HG03575 (cell line): ENCODE data around the gene TLCD3B.
"Not testable (repeated sequence)": the region's sequence is repeated elsewhere in the genome, so short reads cannot be mapped to it uniquely, and the experiment has no call there.

ENCODE experiments used
- ATAC-seq: cut with Tn5 transposase; IDR thresholded peaks from one replicate; pipeline ENCODE4 v1.9.1; 2021; ENCODE audit not compliant: unreplicated experiment, insufficient number of reproducible peaks, low FRiP score; ENCODE audit errors: extremely low read depth

Gene TLCD3B

GRCh38 chr16:30063893-30064728 is 33.0 kb upstream of the TLCD3B start:
- no peak for ATAC-seq

DNA sequence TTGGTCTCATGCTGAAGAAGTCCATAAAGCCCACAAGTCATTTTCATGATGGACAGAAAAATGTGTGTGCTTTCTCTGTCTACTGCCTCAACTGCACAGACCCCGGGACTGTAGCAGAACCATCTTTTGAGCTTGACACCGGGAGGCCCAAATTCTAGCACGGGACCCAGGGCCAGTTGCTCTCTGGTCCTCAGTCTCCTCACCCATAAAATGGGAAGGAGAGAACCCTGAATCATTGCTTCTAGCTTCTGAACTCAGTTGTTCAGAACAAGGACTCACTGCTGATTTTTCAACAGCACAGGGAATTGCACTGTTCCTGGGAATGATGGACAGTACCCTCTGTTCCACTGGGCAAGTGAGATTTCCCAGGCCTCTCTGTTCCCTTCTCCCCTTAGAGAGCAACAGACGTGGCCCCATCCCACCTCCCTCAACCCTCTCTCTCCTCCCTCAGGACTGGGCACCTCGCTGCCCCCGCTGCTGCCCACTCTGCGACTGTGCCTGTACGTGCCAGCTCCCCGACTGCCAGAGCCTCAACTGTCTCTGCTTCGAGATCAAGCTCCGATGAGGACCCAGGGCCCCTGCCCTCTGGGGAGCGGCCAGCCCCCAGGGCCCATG is 32.3 kb upstream of the TLCD3B start:
- no peak for ATAC-seq

DNA sequence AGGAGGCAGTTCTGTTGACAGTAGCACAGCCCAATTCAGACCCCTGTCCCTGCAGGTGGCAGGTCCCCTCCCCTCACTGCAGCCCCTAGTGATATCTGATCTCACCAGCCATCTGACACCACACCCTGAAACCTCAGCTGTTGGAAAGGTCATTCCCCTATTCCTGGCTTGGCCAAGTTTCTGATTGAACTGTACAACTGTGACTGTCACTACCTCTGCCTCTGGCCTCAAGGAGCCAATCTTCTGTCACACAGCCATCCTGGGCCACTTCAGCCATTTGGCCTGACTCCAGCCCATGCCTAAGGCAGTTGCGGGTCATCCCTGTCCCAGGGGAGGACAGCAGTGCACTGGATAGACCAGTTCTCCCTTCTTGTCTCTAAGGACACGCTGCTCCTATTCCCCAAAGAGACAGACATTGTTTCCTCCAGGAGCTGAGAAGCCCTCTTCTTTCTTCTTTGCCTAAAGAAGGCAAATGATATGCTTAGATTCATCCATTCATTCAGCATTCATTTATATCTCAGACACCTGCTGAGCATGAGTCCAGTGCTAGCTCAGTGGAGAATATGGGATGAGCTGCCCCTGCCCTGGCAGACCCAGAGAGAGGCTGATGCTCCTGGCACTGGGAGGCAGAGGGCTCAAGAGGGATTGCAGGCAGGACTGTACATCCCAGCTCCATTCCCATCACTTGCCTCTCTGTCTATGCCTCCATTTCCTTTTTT is 29.9 kb upstream of the TLCD3B start:
- no peak for ATAC-seq

- ATAC-seq: no peak
These were observed 29.3 kb upstream of the TLCD3B start for GRCh38 chr16:30060346-30060745.

GRCh38 chr16:30054959-30055553 is 24.0 kb upstream of the TLCD3B start:
- no peak for ATAC-seq

DNA sequence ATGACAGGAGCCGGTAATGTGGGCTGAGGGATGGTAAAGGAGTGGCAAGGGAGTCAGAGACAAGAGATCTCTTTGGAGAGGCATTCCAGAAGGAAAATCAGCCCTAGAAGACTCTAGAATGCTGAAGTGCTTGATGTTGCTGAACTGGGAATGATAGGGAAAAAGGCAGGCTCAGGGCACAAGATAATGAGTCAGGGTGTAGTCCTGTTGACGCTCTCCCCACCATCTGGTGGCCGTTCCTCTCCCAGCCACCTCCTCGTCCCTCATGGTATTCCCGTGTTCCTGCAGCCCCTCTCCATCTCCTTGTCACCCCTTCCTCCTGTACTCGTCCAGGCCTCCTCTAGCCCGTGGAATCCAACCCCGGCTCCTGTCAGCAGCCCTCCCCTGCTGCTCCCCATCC is 23.4 kb upstream of the TLCD3B start:
- ATAC-seq: no peak

DNA sequence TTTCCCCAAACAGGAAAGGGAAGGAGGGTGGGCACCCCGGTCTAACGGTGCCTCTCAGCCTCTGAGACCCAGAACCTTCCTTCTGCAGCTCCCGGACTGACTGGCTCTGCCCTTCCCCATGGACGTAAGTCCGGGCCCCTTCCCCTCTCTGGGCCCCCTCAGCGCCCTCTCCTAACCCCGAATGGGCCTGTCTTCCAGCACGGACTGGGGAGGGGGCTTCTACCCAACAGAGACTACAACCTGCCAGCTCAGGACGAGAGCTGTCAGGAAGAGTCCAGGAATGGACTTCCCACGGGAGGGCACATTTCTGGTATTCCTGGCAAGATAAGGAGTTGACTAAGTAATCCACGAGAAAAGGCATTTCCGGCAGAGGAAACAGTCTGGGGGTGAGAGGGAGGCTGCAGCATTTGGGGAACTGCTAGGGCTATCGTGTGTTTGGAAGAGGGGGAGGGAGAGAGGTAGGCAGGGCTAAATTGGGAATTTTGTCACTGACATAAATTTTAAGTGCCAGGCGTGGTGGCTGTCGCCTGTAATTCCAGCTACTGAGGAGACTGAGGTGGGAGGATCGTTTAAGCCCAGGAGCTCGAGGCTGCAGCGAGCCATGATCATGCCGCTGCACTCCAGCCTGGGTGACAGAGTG is 22.4 kb upstream of the TLCD3B start:
- ATAC-seq: no peak

- ATAC-seq: no peak
These were observed 21.8 kb upstream of the TLCD3B start for GRCh38 chr16:30052671-30053372.

GRCh38 chr16:30051518-30051917 is 20.4 kb upstream of the TLCD3B start:
- ATAC-seq: no peak

GRCh38 chr16:30049871-30050270 is 18.8 kb upstream of the TLCD3B start:
- no peak for ATAC-seq

GRCh38 chr16:30046588-30046987 is 15.5 kb upstream of the TLCD3B start:
- no peak for ATAC-seq

GRCh38 chr16:30046178-30046577 is 15.1 kb upstream of the TLCD3B start:
- no peak for ATAC-seq

GRCh38 chr16:30041841-30042240 is 10.8 kb upstream of the TLCD3B start:
- no peak for ATAC-seq

DNA sequence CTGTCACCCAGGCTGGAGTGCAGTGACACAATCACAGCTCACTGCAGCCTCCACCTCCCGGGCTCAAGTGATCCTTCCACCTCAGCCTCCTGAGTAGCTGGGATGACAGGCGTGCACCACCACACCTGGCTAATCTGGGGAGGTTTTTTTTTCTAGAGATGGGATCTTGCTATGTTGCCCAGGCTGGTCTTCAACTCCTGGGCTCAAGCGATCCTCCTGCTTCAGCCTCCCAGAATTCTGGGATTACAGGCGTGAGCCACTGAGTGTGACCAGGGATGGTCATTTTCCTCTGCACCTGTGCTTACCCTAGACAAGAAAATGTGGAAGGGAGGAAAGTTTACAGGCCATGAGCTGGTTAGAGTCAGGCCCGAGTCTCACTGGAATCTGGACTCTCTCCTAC is 9.6 kb upstream of the TLCD3B start:
- ATAC-seq: not testable (repeated sequence)

- ATAC-seq: no peak
These were observed 9.2 kb upstream of the TLCD3B start for GRCh38 chr16:30040221-30040620.

- ATAC-seq: no peak
These were observed 2.2 kb upstream of the TLCD3B start for GRCh38 chr16:30033270-30033669.

- ATAC-seq: no peak
These were observed 1.2 kb upstream of the TLCD3B start for GRCh38 chr16:30032083-30032819.

GRCh38 chr16:30031477-30031918 is 427 bp upstream of the TLCD3B start:
- no peak for ATAC-seq
